Karpas-422 (cell line): ENCODE measurements around the gene HRH2. TPM values are rescaled to one million over a fixed set of nuclear protein-coding genes. Genes with fewer than 3 reads are reported as not detected.

ENCODE experiments used
- DNase-seq: peaks from one replicate; pipeline ENCODE4 v3.0.0-alpha.2; 2015
- H2AFZ ChIP-seq: fragments of 200-600 bp; sonication (generic); 2 replicates; pipeline ENCODE4 v1.6.1; 2014; ENCODE audit warnings: antibody characterized with exemption, low read length, mixed read lengths
- H3K27ac ChIP-seq: fragments of 200-600 bp; sonication (generic); 2 replicates; pipeline ENCODE4 v1.5.1; 2014; ENCODE audit warnings: mild to moderate bottlenecking, low read length, moderate library complexity
- H3K27me3 ChIP-seq: fragments of 200-600 bp; sonication (generic); 2 replicates; pipeline ENCODE4 v1.6.1; 2014; ENCODE audit warnings: low read length, mixed read lengths
- H3K36me3 ChIP-seq: fragments of 200-600 bp; sonication (generic); 2 replicates; pipeline ENCODE4 v1.6.1; 2014; ENCODE audit warnings: low read length, mixed read lengths; ENCODE audit not compliant: insufficient read depth
- H3K4me1 ChIP-seq: fragments of 200-600 bp; sonication (generic); 2 replicates; pipeline ENCODE4 v1.6.1; 2014; ENCODE audit warnings: mild to moderate bottlenecking, low read length, mixed read lengths
- H3K4me2 ChIP-seq: fragments of 200-600 bp; sonication (generic); 2 replicates; pipeline ENCODE4 v1.6.1; 2014; ENCODE audit warnings: low read length, low read depth, mild to moderate bottlenecking; ENCODE audit not compliant: poor library complexity, severe bottlenecking
- H3K4me3 ChIP-seq: fragments of 200-600 bp; sonication (generic); 2 replicates; pipeline ENCODE4 v1.5.1; 2014; ENCODE audit warnings: mild to moderate bottlenecking, antibody characterized with exemption, low read length, mixed read lengths
- H3K79me2 ChIP-seq: fragments of 200-600 bp; sonication (generic); 2 replicates; pipeline ENCODE4 v1.6.1; 2014; ENCODE audit warnings: mild to moderate bottlenecking, low read length, mixed read lengths
- H3K9ac ChIP-seq: fragments of 200-600 bp; sonication (generic); 2 replicates; pipeline ENCODE4 v1.6.0; 2014; ENCODE audit warnings: low read length
- H3K9me2 ChIP-seq: fragments of 200-600 bp; sonication (generic), shearing (Covaris generic); replicated peaks from 2 replicates; pipeline ENCODE4 v1.6.0; 2014; ENCODE audit warnings: mild to moderate bottlenecking, low read length, moderate library complexity; ENCODE audit not compliant: insufficient read depth
- H3K9me3 ChIP-seq: fragments of 300-700, 200-600 bp; sonication (generic); 2 replicates; pipeline ENCODE4 v1.6.1; 2014; ENCODE audit warnings: low read length, mixed read lengths
- H4K20me1 ChIP-seq: fragments of 200-600 bp; sonication (generic); 2 replicates; pipeline ENCODE4 v1.6.1; 2014; ENCODE audit warnings: mild to moderate bottlenecking, antibody characterized with exemption, low read length, low read depth; ENCODE audit not compliant: insufficient read depth
- total RNA-seq: library from RNA; depleted of rRNA; stranded (reverse); fragments of >200 nt; shearing (Covaris generic); gene quantifications from 2 replicates; pipeline ENCODE4 v1.2.3, GENCODE V29; 2014; ENCODE audit warnings: low replicate concordance

Gene HRH2
- total RNA-seq, 1 experiment from 2014 or later = not detected

DNA sequence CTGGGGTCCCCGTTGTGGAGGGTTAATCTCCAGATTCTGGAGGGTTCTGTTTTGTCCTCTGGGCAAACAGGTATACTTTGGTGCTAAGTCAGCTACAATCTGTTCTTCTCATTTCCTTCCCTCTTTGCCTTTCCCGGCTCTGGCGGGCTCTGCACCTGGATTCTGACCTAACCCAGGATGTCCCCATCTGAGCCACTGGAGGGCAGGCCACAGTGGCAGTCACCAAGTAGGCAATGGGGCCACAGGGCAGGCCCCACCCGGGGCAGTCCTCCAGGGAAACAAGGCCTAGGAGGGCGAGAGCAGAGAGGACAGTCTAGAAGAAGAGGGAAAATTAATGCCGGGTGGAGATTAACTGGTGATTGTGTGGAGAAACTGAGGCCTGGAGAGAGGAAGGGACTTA lies 40.4 kb upstream of the HRH2 start:
- H3K4me1 ChIP-seq = no peaks in the 10 kb centered on the region
- H2AFZ ChIP-seq = no peak overlapping the region
- H4K20me1 ChIP-seq = no peaks in the 10 kb centered on the region
- no peak overlapping the region for H3K4me3 ChIP-seq
- H3K4me2 ChIP-seq = no peak overlapping the region
- no peaks in the 10 kb centered on the region for H3K79me2 ChIP-seq
- H3K9ac ChIP-seq = no peak overlapping the region
- no peak overlapping the region for H3K27ac ChIP-seq
- no peaks in the 10 kb centered on the region for H3K9me2 ChIP-seq
- H3K27me3 ChIP-seq = no peaks in the 10 kb centered on the region
- DNase-seq = no peak
- no peaks in the 10 kb centered on the region for H3K36me3 ChIP-seq
- H3K9me3 ChIP-seq = no peaks in the 10 kb centered on the region

GRCh38 chr5:175620527-175620926 lies 37.3 kb upstream of the HRH2 start:
- no peak overlapping the region for H3K4me2 ChIP-seq
- no peak overlapping the region for H3K27ac ChIP-seq
- no peak overlapping the region for H3K4me3 ChIP-seq
- H3K36me3 ChIP-seq = no peaks in the 10 kb centered on the region
- H3K4me1 ChIP-seq = no peaks in the 10 kb centered on the region
- H3K9me2 ChIP-seq = no peaks in the 10 kb centered on the region
- no peaks in the 10 kb centered on the region for H3K79me2 ChIP-seq
- no peak overlapping the region for H3K9ac ChIP-seq
- H3K27me3 ChIP-seq = no peaks in the 10 kb centered on the region
- H4K20me1 ChIP-seq = no peaks in the 10 kb centered on the region
- no peaks in the 10 kb centered on the region for H3K9me3 ChIP-seq
- no peak overlapping the region for H2AFZ ChIP-seq
- no peak for DNase-seq

DNA sequence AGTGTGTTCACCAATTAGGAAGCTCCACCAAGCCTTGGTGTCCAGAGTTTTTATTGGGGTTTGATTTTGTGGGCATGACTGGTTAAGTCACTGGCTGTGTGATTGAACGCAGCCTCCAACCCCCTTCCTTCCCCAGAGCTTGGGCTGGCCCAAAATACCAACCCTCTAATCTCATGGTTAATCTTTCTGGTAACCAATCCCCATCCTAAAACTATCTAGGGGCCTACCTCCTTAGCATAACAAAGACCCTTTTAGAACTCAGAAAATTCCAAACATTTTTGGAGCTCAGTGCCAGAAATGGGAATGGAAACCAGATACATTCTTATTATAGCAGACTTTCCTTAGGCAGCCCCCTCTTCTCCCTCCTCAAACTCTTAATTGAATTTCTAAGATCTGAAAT lies 35.9 kb upstream of the HRH2 start:
- Histone ChIP-seq H3K9me2 (no peaks in the 10 kb centered on the region), H3K4me3 (no peak overlapping the region), H3K27ac (no peak overlapping the region), H3K4me1 (no peaks in the 10 kb centered on the region), H3K79me2 (no peaks in the 10 kb centered on the region), H4K20me1 (no peaks in the 10 kb centered on the region), H3K9me3 (peaks cover 4% of the 10 kb centered on the region; the same call in 1 of the 2 replicates), H3K36me3 (no peaks in the 10 kb centered on the region), H3K4me2 (no peak overlapping the region), H2AFZ (no peak overlapping the region), H3K9ac (no peak overlapping the region), H3K27me3 (no peaks in the 10 kb centered on the region)
- DNase-seq = no peak

- H3K9me2 ChIP-seq = no peaks in the 10 kb centered on the region
- H4K20me1 ChIP-seq = no peaks in the 10 kb centered on the region
- no peaks in the 10 kb centered on the region for H3K79me2 ChIP-seq
- no peak overlapping the region for H3K4me2 ChIP-seq
- peaks cover 4% of the 10 kb centered on the region; the same call in 1 of the 2 replicates for H3K9me3 ChIP-seq
- H2AFZ ChIP-seq = no peak overlapping the region
- H3K27ac ChIP-seq = no peak overlapping the region
- no peaks in the 10 kb centered on the region for H3K36me3 ChIP-seq
- no peaks in the 10 kb centered on the region for H3K4me1 ChIP-seq
- H3K27me3 ChIP-seq = no peaks in the 10 kb centered on the region
- DNase-seq = no peak
- H3K4me3 ChIP-seq = no peak overlapping the region
- no peak overlapping the region for H3K9ac ChIP-seq
These were observed 34.8 kb upstream of the HRH2 start for GRCh38 chr5:175623088-175623487.

DNA sequence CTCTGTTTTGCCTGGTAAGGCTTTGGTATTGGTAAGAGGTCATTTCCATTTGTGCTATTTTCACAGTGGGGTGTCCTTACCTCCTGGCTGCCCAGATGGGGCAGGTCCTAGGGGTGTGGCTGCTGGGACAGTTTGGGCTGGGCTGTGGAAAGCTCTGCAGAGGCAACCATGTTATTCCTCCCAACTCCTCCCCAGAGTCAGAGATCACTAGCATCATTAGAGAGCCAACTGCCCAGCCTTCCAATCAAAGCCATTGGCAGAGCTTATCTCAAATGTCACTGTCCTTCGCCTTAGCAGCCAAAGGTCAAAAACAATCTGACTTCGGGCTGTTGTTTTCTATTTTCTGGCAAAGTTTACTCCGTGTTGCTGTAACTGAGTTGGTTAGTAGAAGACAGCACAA lies 33.6 kb upstream of the HRH2 start:
- H3K36me3 ChIP-seq = no peaks in the 10 kb centered on the region
- H3K27ac ChIP-seq = no peak overlapping the region
- H3K4me1 ChIP-seq = no peaks in the 10 kb centered on the region
- no peak overlapping the region for H2AFZ ChIP-seq
- no peak overlapping the region for H3K9ac ChIP-seq
- peaks cover 4% of the 10 kb centered on the region; the same call in 1 of the 2 replicates for H3K9me3 ChIP-seq
- H3K4me3 ChIP-seq = no peak overlapping the region
- no peak for DNase-seq
- no peaks in the 10 kb centered on the region for H4K20me1 ChIP-seq
- H3K9me2 ChIP-seq = no peaks in the 10 kb centered on the region
- H3K4me2 ChIP-seq = no peak overlapping the region
- H3K27me3 ChIP-seq = no peaks in the 10 kb centered on the region
- H3K79me2 ChIP-seq = no peaks in the 10 kb centered on the region

DNA sequence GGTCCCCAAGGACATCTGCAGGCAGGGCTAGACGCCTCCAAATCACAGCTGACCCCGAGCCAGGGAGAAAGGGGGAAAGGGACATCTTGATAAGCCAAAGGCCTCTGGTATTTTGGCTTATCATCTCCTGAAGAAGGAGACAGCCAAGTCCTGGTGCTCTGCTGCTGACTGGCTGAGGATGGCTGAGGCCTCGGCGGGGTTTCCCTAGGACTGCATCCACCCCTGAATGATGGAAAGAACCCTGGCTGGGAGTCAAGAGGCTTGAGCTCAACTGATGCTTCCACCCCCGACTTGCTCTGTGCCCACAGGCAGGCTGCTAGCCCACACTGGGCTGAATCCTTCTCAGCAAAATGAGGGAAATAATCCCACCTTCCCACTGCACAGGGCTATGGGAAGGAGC lies 30.9 kb upstream of the HRH2 start:
- Histone ChIP-seq H3K4me2 (no peak overlapping the region), H3K4me3 (no peak overlapping the region), H3K4me1 (no peaks in the 10 kb centered on the region), H3K9ac (no peak overlapping the region), H3K9me3 (peaks cover 4% of the 10 kb centered on the region; the same call in 1 of the 2 replicates), H3K27ac (no peak overlapping the region), H3K36me3 (no peaks in the 10 kb centered on the region), H2AFZ (no peak overlapping the region), H3K9me2 (no peaks in the 10 kb centered on the region), H3K79me2 (no peaks in the 10 kb centered on the region), H4K20me1 (no peaks in the 10 kb centered on the region), H3K27me3 (no peaks in the 10 kb centered on the region)
- DNase-seq = no peak

- no peaks in the 10 kb centered on the region for H4K20me1 ChIP-seq
- H3K4me1 ChIP-seq = no peaks in the 10 kb centered on the region
- no peak overlapping the region for H2AFZ ChIP-seq
- H3K9ac ChIP-seq = no peak overlapping the region
- H3K27ac ChIP-seq = no peak overlapping the region
- no peaks in the 10 kb centered on the region for H3K9me2 ChIP-seq
- no peak overlapping the region for H3K4me3 ChIP-seq
- no peak overlapping the region for H3K4me2 ChIP-seq
- DNase-seq = no peak
- H3K27me3 ChIP-seq = no peaks in the 10 kb centered on the region
- peaks cover 4% of the 10 kb centered on the region; the same call in 1 of the 2 replicates for H3K9me3 ChIP-seq
- H3K36me3 ChIP-seq = no peaks in the 10 kb centered on the region
- no peaks in the 10 kb centered on the region for H3K79me2 ChIP-seq
These were observed 30.1 kb upstream of the HRH2 start for GRCh38 chr5:175627739-175628138.

DNA sequence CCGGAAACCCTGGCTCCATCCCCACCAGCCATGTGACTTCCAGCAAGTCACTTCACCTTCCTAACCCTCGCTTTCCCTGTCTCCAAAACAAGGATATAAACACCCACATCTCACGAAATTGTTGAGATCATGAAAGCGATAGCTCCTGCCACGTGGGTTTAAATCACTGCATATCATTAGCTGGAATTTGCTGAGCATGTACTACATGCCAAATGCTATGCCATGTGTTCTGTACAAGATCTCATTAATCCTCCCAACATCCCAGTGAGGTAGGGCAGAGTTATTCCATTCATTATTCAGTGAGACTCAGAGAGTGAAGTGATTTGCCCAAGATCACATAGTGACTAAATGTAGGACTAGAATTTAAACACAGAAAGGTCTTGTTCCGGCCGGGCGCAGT lies 29.2 kb upstream of the HRH2 start:
- Histone ChIP-seq H3K4me2 (no peak overlapping the region), H3K4me1 (no peaks in the 10 kb centered on the region), H3K27ac (no peak overlapping the region), H3K79me2 (no peaks in the 10 kb centered on the region), H3K9me2 (no peaks in the 10 kb centered on the region), H3K4me3 (no peak overlapping the region), H3K9ac (no peak overlapping the region), H3K9me3 (peaks cover 4% of the 10 kb centered on the region; the same call in 1 of the 2 replicates), H4K20me1 (no peaks in the 10 kb centered on the region), H3K27me3 (no peaks in the 10 kb centered on the region), H2AFZ (no peak overlapping the region), H3K36me3 (no peaks in the 10 kb centered on the region)
- no peak for DNase-seq

- no peak for DNase-seq
- Histone ChIP-seq H3K9ac (no peak overlapping the region), H3K9me2 (no peaks in the 10 kb centered on the region), H3K9me3 (peaks cover 4% of the 10 kb centered on the region; the same call in 1 of the 2 replicates), H3K27me3 (no peaks in the 10 kb centered on the region), H3K4me1 (no peaks in the 10 kb centered on the region), H3K79me2 (no peaks in the 10 kb centered on the region), H3K4me3 (no peak overlapping the region), H3K36me3 (no peaks in the 10 kb centered on the region), H4K20me1 (no peaks in the 10 kb centered on the region), H2AFZ (no peak overlapping the region), H3K27ac (no peak overlapping the region), H3K4me2 (no peak overlapping the region)
These were observed 28.6 kb upstream of the HRH2 start for GRCh38 chr5:175629261-175629660.
